ENCODE measurements around the gene ZNF530. TPM values are rescaled to one million over a fixed set of nuclear protein-coding genes. Genes with fewer than 3 reads are reported as not detected.

Gene ZNF530
- total and polyA plus RNA-seq, 2 donors from 2014 or later, result 1.1 to 3.5 TPM

GRCh38 chr19:57643734-57644133 is 44.0 kb downstream of the ZNF530 start:
- intact Hi-C loops (cut with DNase I), result no loop called here

DNA sequence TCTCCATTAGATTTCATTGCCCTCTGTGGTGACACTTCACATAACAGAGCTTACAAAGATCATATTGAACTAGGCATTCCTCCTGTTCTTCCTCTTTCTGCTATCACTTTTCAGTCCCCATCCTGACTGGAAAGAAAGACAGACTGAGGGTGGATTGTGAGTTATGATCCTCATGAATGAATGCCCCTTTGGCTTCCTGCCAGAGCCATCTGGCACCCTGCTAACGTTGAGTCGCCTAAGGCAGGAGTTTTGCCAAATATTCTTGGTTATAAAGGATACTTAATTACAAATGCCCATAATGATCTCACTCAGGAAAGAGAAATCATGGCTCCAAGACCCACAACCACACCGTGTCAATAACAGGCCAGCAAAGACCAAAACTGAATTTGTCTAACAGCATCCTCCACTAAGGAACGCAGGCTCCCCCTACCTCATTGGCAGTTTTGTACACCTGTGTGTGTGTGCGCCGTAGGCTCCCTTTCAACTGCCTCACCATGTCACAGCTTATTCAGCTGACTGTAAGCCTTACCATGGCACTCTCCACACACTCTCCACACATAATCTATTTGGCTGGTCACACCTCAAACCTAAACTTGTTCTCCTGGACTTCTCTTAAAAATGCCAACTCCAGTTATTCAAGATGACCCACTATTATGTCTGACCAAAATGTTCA is 48.8 kb downstream of the ZNF530 start:
- intact Hi-C loops (cut with DNase I), result no loop called here
- no peaks in the 10 kb centered on the region for H3K27me3 ChIP-seq (ENCODE audit: control insufficient read depth, insufficient read depth, low read length)
- no peak overlapping the region for H3K27ac ChIP-seq (ENCODE audit: low read depth in 2 of 2, low read length in 2 of 2)
- H3K36me3 ChIP-seq (ENCODE audit: control insufficient read depth in 2 of 3, insufficient read depth in 3 of 3, low read length in 3 of 3), result no peaks in the 10 kb centered on the region
- no peak overlapping the region for H3K9ac ChIP-seq (ENCODE audit: low read length in 3 of 3)
- no peak for DNase-seq
- no peak overlapping the region for H3K4me3 ChIP-seq (ENCODE audit: low read length in 3 of 3)
- FAIRE-seq, result no peak
- TF ChIP-seq CTCF (IDR thresholded peaks at IDR 0.05; ENCODE audit: borderline replicate concordance, extremely low read depth, insufficient read depth), result no peak
- H3K9me3 ChIP-seq (ENCODE audit: control insufficient read depth in 2 of 3, insufficient read depth in 1 of 3, low read length in 3 of 3), result peaks cover 0 to 20% (median 3%) of the 10 kb centered on the region in 3 donors
- no peaks in the 10 kb centered on the region for H3K4me1 ChIP-seq (ENCODE audit: control insufficient read depth in 2 of 3, insufficient read depth in 2 of 3, low read depth in 1 of 3, low read length in 3 of 3)

More at GRCh38 chr19:57643734-57644133, 44.0 kb downstream of the ZNF530 start:
- Histone ChIP-seq H3K27ac (ENCODE audit: low read depth in 2 of 2, low read length in 2 of 2) (no peak overlapping the region), H3K4me1 (ENCODE audit: control insufficient read depth in 2 of 3, insufficient read depth in 2 of 3, low read depth in 1 of 3, low read length in 3 of 3) (no peaks in the 10 kb centered on the region), H3K4me3 (ENCODE audit: low read length in 3 of 3) (no peak overlapping the region), H3K9ac (ENCODE audit: low read length in 3 of 3) (no peak overlapping the region), H3K27me3 (ENCODE audit: control insufficient read depth, insufficient read depth, low read length) (no peaks in the 10 kb centered on the region), H3K9me3 (ENCODE audit: control insufficient read depth in 2 of 3, insufficient read depth in 1 of 3, low read length in 3 of 3) (peaks cover 14 to 60% (median 23%) of the 10 kb centered on the region in 3 donors), H3K36me3 (ENCODE audit: control insufficient read depth in 2 of 3, insufficient read depth in 3 of 3, low read length in 3 of 3) (peaks cover 26 to 32% (median 32%) of the 10 kb centered on the region in 3 donors)
- DNase-seq (no peak), FAIRE-seq (no peak)
- no peak for TF ChIP-seq CTCF (IDR thresholded peaks at IDR 0.05; ENCODE audit: borderline replicate concordance, extremely low read depth, insufficient read depth)

GRCh38 chr19:57651654-57651996 is 51.9 kb downstream of the ZNF530 start:
- no peak overlapping the region for H3K27ac ChIP-seq (ENCODE audit: low read depth in 2 of 2, low read length in 2 of 2)
- no peak for FAIRE-seq

More at GRCh38 chr19:57651654-57651996, 51.9 kb downstream of the ZNF530 start:
- no peaks in the 10 kb centered on the region for H3K36me3 ChIP-seq (ENCODE audit: control insufficient read depth in 2 of 3, insufficient read depth in 3 of 3, low read length in 3 of 3)
- H3K4me3 ChIP-seq (ENCODE audit: low read length in 3 of 3), result no peak overlapping the region
- peaks cover 0 to 23% (median 3%) of the 10 kb centered on the region in 3 donors for H3K9me3 ChIP-seq (ENCODE audit: control insufficient read depth in 2 of 3, insufficient read depth in 1 of 3, low read length in 3 of 3)
- no peak overlapping the region for H3K9ac ChIP-seq (ENCODE audit: low read length in 3 of 3)
- H3K27me3 ChIP-seq (ENCODE audit: control insufficient read depth, insufficient read depth, low read length), result no peaks in the 10 kb centered on the region
- intact Hi-C loops (cut with DNase I), result no loop called here
- no peak for TF ChIP-seq CTCF (IDR thresholded peaks at IDR 0.05; ENCODE audit: borderline replicate concordance, extremely low read depth, insufficient read depth)
- no peak for DNase-seq
- no peaks in the 10 kb centered on the region for H3K4me1 ChIP-seq (ENCODE audit: control insufficient read depth in 2 of 3, insufficient read depth in 2 of 3, low read depth in 1 of 3, low read length in 3 of 3)
